Islet of Langerhans (tissue), 1 donor: Measurements from ENCODE around the gene DYNLL1.
"Not testable (repeated sequence)": the region's sequence is repeated elsewhere in the genome, so short reads cannot be mapped to it uniquely, and the experiment has no call there.

Experiments
- FAIRE-seq: peaks from one replicate; lab custom pipeline; 2011; peaks lifted over from hg19 to GRCh38; lab: Jason Lieb, UNC

DYNLL1 gene

DNA sequence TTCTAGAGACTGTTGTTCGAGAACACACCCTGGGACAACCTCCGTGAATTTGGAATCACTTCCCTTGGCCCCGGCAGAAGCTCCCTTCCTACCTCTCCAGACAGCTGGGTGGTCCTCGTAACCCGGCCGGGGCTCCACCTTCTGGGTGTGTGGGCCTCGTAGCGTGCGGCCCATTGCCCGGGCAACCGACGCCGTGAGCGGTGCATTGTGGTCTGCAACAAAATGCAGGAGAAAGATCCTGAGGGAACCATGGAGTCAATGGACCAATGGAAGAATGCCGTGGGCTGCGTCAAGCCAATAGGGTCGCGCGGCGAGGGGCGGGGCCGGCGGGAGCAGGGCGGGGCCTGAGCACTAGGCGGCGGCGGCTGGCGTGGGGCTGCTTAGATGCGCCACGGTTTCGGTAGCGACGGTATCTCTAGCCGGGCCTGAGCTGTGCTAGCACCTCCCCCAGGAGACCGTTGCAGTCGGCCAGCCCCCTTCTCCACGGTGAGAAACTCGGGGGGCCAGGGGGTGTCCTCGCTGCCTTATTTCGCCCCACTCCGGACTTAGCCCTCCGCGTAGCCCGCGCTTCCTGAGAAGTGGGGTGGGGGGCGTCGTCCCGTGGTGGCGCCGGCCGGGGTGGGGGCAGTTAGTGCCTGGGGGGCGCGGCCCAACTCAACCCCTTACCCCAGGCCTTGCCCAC lies at the start of gene DYNLL1:
Gene DYNLL1, plus strand, starts transcription at position 383 of the 682 bp plus-strand sequence. CDS start 309 bp downstream, outside the sequence.
- no peak for FAIRE-seq

DNA sequence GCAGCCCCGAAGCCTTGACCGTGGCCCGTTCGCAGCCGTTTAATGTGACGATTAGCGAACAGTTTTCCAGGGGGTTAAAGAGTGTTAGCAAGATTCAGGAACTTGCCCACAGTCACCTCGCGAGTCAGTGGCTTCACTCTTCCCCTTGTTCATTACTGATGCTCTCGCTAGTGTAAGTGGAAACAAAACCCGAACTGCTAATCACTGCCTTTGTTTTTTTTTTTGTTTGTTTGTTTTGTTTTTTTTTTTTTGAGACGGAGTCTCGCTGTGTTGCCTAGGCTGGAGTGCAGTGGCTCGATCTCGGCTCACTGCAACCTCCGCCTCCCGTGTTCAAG lies 49.1 kb upstream of the DYNLL1 start:
- not testable (repeated sequence) for FAIRE-seq

DNA sequence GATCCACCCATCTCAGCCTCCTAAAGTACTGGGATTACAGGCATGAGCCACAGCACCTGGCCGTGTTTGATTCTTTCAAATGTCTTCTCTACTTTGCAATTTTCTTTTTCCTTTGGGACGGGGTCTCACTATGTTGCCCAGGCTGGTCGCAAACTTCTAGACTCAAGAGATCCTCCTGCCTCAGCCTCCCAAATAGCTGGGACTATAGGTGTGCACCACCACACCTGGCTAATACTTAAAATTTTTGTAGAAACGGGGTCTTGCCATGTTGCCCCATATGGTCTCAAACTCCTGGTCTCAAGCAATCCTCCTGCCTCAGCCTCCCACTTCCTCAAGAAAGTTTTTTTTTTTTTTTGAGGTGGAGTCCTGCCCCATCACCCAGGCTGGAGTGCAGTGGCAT lies 47.9 kb upstream of the DYNLL1 start:
- no peak for FAIRE-seq

DNA sequence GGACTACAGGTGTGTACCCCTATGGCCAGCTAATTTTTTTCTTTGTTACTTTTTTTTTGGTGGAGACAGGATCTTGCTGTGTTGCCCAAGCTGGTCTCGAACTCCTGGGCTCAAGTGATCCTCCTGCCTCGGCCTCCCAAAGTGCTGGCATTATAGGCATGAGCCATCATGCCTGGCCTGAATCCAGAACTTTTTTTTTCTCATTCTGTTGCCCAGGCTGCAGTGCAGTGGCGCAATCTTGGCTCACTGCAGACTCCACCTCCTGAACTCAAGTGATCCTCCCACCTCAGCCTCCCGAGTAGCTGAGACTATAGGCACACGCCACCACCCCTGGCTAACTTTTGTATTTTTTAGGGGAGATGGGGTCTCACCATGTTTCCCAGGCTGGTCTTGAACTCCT lies 43.4 kb upstream of the DYNLL1 start:
- not testable (repeated sequence) for FAIRE-seq

DNA sequence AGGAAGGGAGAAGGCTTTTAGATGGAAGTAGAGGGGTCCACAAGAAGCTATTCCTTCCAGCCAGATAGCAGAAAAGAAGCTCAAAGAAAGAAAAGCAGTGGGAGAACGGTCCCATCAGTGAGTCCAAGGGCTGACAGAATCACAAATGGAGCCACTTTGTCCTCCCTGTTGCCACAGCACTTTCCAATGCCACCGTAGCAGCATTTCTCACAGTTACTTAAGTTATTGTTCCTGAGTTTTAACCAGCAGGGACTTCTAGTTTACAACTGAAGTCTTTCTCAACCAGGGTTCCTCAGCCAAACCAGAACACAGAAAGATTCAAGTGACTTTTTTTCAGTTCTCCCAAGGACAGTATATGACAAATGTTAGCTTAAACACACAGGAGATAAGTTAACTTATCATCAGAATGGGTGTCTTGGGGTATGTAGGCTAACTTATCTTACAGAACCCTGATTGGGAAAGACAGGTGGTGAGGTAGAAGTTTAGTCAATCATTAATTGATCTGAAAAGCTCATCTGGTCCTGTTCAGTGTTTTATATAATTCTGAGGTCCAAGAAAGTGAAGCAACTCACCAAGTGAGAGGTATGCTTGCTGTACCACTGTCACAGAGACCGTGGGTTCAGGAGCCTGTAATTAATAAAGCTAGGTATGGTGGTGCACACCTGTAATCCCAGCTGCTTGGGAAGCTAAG lies 42.7 kb upstream of the DYNLL1 start:
- no peak for FAIRE-seq

DNA sequence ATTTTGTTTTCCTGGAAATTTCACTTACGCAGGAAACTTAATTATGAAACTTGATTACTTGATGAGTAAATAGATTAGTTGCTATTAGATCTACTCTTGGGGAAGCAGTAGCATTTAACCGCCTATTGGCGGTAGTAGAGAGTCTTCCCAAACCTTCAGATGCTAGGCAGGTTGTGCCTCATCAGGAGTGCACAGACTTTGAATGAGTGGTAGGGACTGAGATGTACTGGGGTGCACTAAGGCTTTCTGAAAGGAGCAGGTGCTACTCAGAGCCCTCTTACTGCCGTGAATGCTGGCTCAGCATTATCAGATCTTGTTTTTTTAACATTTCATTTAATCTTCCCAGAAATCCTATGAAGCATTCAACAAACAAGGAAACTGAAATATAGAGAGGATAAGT lies 41.9 kb upstream of the DYNLL1 start:
- FAIRE-seq = no peak

DNA sequence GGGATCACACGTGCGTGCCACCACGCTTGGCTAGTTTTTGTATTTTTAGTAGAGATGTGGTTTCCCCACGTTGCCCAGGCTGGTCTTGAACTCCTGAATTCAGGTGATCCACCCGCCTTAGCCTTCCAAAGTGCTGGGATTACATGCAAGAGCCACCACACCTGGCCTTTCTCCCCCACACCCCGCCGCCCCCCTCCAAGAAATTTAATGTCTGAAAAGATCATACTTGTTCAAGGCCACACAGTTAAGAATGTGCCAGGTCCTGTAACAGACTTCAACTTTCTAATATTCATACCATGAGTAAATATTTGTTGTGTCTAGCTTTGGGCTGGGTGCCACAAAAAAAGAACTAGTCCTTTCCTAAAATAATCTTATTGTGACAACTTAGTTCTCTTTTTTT lies 40.6 kb upstream of the DYNLL1 start:
- no peak for FAIRE-seq

DNA sequence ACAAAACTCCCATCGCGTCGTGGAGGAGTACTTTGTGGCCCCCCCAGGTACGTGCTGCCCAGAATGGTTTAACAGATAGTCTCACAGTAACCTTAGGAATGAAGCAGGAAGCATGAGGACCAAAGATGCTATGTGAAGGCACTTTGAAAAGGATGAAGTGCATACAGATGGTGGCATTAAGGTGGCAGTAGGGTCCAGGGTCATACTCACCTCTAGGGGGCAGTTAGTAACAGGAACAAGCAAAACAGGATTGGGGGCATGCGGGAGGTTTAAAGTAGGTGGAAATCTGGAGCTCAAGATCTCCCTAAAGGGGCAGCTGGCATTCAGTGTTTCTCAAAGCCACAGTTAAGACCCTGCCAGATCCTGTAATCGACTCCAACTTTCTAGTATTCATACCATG lies 38.8 kb upstream of the DYNLL1 start:
- no peak for FAIRE-seq

DNA sequence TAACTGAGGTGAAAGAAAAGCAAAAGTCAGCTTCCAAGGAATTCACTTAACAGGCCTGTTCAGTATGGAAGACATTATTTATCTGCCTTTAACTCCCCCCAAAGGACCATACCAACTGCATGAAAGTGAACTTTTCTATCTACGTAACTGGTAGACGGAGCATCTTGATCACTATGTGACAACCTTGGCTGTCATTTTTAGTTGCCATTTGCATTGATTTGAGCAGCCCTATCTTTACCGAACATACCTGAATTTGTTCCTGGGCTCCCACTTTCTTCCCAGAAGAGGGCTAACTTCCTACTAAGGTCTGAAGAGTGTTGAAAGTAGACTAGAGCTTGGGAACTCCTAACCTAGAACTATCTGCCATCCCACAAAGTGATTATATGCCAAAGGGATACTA lies 35.8 kb upstream of the DYNLL1 start:
- no peak for FAIRE-seq

DNA sequence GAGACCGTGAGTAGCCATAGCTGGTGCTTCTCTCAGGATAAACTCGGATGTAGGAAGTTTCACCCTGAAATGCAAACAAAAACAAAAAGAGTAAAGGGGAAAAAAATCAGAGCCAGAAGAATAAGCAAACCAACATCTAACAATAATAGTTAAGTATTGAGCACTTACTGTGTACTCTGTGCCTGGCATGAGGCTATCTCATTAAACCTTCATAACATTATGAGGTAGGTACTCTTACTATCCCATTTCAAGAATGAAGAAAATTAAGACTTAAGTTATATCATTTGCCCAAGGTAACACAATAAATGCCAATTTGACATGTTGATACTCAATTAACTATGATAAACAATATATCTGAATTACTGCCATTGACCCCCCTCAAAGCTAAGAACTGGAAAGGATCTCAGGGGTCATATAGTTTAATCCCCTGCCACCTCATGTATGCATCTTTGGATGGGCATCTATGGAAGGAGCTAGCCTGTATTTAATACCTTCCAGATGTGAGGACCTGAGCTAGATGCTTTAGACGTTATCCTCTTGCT lies 33.7 kb upstream of the DYNLL1 start:
- no peak for FAIRE-seq

DNA sequence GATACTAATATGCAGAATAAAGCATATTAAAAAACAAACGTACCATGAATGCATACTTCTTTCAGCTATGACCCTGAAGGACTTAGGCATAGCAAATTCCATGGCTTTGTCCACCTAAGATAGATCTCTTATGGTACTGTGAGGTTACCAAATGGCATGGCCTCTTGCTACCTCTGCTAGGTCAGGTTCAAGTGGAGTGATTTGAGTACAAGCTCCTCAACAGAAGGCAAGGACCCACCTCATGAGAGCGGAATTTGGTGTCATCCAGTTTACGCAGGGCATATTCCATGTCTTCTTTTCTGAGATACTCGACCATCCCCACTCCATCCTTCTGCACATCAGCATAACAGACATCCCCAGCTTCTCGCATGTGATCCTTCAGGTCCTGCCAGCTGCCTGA lies 32.2 kb upstream of the DYNLL1 start:
- FAIRE-seq = no peak

DNA sequence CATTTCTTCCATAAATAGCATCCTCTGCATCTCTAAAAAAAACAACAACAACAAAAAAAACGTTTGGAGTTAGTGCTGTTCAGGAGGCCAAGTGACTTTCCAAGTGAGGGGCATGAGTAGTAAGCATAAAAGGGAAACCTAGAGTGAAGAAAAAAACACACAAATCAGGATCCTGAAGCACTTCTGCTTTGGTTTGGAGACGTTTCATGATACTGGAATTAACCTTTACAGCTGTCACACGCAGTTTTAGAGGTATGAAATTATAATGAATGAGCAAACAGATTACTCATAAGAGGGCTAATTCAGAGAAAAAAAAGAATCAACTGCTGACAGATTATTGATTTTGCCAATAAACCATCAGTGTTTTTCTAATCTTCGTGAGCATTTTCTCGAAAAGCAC lies 30.2 kb upstream of the DYNLL1 start:
- no peak for FAIRE-seq

DNA sequence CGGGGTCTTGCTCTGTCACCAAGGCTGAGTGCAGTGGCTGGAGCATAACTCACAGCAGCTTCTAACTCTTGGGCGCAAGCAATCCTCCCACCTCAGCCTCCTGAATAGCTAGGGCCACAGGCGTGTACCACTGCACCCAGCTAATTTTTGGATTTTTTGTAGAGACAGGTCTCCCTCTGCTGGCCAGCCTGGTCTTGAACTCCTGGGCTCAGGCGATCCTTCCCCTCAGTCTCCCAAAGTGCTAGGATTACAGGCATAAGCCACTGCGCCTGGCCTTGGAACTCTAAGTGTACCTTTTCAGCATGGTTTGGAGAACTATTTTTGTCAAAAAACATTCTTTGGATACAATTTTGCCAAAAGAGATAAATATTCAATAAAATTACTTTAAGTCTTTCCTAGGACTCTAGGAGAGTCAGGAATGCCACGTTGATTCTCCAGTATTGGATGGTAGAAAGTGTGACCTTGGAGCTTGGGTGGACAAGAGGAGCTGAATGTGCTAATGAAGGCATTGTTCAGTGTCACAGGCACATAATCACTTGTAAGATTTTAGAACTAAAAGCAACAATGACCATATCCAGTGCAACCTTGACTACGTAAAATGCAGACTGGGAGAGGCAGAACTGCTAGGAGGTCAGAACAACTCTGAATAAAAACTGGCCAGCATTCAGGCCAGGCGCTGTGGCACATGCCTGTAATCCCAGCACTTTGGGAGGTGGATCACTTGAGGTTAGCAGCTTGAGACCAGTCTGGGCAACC lies 29.2 kb upstream of the DYNLL1 start:
- FAIRE-seq = no peak

DNA sequence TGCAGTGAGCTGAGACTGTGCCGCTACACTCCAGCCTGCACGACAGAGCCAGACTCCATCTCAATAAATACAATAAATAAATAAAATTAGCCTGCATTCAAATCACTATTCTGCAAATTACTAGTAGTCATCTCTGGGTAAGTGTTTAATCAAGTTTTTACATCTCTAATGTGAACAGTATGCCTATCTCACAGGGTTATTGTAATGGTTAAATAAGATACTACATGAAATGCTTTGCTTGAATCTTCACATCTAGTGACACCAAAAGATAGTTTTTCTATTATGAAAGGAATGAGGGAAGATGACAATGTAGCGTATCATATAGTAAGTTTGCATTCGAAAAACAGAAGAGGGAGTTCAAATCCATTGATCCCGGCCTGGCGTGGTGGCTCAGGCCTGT lies 28.5 kb upstream of the DYNLL1 start:
- FAIRE-seq = no peak

DNA sequence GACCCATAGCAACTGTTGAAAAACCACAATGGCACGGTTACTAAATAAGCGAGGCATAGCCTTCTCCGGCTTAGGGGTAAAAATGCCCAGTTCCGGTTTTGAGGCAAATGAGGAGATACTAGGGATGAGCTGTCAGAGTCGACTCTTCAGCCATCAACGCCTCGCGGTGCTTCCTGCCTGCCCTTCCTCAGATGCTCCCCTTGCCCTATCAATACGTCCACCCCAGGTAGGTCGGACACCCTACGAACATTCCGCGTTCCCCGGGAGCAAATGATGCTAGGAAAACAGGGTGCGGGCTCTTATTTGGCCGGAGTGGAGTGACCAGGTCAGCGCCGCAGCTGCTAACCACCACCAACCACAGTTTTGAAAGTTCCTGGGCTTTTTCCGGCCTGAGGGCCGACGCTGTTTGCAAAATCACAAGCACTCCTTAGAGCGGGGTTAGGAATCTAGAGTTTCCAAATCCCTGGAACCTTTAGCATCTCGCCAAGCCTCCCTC lies 27.5 kb upstream of the DYNLL1 start:
- no peak for FAIRE-seq

DNA sequence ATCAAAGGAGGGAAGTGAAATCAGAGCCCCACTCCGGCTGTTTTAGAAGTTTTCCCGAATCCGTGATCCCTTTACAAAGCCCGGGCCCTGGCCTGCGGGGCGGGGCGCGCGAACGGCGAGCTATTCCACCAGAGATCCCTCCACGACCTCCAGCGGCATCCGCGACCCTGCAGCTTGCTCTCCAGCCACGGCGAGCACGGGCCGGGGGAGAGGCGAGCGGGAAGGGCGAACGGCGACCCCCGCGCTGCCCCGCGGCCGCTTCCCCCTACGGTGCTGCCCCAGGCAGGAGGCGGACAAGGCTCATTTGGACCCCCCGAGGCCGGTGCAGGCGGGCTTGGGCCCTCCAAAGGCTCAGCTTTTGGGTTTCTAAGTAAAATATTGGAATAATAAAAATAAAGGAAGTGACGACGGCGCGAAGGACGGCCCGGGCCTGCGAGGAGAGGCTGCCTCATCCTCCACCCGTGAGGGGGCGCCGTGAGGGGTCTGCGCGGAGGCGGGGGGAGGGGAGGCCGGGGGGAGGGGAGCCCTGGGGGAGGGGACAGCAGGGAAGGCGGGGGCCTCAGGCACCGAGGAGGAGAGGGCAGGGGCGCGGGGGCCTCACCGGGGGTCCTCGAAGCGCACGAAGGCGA lies 27.0 kb upstream of the DYNLL1 start:
- FAIRE-seq = no peak

DNA sequence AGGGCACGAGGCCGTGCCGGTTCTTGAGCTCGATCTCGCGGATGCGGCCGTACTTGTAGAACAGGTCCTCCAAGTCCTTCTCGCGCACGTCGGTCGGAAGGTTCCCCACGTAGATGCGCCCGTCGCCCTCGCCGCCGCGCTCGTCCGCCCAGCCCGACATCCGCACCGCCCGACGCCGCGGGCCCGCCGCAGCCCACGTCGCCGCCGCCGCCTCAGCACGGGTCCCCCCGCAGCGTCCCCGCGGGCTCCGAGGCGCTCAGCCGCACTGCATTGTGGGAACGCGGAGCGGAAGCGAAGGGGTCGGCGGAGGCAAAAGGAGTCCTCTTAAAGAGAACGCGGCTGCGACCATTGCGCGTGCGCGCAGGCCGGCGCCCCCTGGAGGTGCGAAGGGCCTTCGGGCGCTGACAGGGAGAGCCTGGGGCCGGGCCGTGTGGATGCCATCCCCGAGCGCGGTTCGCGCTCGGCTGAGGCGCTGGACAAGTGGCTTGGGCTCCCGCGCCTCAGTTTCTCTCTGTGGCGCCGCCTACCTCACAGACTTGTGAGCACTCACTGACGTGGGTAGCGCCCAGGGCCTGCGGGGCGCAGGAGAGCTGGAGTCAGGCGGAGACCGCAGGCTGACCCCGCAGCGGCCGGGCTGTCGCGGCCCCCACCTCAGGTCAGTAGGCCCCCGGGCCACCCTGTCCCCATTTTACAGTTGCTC lies 26.3 kb upstream of the DYNLL1 start, which contains the start of gene SRSF9:
Gene SRSF9, minus strand, starts transcription at position 299 of the 700 bp plus-strand sequence. Its CDS starts 139 bp downstream, at position 160.
- no peak for FAIRE-seq

DNA sequence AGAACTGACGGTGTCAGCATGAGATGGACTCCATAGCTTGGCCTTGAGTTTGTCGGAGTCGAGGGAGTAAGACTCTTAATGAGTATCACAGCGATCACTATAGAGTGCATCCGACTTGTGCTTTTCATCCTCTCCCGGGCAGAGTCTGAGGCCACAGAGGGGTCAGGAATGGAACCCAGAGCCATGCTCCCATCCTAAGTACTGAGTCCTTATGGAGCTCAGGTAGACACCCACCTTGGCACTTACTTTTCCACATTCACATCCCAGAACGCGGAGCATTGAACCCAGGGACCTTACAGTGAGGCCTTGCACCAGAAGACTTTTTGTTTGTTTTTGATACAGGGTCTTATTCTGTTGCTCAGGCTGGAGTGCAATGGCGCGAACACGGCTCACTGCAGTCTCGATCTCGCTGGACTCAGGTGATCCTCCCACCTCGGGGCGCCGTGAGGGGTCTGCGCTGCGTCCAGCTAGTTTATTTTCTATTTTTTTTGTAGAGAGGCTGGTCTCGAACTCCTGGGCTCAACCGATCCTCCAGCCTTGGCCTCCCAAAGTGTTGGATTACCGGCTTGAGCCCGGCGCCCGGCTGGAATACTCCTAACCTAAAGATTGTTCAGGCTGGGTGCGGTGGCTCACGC lies 25.6 kb upstream of the DYNLL1 start:
- FAIRE-seq = no peak

DNA sequence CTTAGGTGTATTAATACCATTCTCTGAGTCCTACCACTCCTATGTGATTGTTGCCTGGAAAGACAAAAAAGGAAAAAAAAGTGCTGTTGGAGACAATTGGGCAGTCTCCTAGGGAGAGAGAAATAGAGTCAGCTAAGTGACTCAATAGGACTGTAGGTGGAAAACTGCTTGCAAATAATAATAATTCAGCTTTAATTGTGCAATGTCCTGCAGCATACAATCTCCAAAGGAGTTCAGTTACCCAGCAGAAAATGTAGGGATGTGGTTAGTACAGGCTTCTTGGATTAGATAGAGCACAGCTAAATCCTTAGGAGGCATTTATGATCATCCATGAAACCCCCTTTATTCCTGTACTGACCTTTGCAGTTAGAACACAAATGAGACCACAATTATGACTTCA lies 23.4 kb upstream of the DYNLL1 start:
- FAIRE-seq = no peak

DNA sequence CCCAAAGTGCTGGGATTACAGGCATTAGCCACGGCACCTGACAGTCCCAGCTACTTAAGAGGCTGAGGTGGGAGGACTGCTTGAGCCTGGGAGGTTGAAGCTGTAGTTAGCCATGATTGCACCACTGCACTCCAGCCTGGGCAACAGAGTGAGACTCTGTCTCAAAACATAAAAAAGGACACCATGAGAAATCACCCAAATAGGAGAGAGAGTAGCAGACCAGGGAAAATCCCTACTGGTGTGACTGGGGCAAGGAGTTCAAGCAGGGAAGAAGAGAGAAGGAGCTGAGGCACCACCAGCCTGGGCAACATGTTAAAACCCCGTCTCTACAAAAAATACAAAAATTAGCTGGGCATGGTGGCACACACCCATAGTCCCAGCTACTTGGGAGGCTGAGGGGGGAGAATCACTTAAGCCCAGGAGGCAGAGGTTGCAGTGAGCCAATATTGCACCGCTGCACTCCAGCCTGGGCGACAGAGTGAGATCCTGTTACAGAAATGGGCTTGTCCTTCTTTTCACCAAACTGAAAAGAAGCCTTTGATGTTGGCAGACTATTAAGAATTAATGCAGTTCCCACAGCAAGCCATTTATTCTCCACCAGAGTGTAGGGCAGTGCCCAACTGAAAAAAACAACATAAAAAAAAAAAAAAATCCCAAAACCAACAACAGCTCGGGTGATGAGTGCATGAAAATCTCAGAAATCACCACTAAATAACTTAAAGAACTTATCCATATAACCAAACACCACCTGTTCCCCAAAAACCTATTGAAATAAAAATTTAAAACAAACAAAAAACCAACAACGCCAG lies 21.9 kb upstream of the DYNLL1 start:
- FAIRE-seq = no peak

DNA sequence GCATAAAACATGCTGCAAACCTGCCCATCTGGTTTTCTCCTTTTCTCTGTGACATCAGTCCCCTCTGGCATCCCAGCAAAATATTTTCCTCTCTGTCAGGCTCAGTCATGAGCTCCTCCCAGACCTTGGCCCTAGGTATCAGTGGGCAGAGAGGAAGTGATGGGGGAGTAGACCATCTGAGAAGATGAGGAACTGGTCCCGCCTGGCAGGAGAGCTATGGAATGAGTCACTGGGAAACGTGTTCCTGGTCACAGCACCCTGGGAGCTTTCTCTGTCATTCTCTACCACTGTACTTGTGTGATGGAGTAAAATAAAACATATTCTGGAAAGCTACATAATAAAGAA lies 21.3 kb upstream of the DYNLL1 start:
- no peak for FAIRE-seq
